Fibroblast of skin of left biceps (primary cell): ENCODE results near the gene SPATA24.
"Not testable (repeated sequence)": the region's sequence is repeated elsewhere in the genome, so short reads cannot be mapped to it uniquely, and the experiment has no call there.

Source experiments
- DNase-seq, 2 experiments: peaks; one replicate each; pipeline ENCODE4 v3.0.0-alpha.2; 2013; ENCODE audit warnings: low read depth in 2 of 2

The SPATA24 gene

DNA sequence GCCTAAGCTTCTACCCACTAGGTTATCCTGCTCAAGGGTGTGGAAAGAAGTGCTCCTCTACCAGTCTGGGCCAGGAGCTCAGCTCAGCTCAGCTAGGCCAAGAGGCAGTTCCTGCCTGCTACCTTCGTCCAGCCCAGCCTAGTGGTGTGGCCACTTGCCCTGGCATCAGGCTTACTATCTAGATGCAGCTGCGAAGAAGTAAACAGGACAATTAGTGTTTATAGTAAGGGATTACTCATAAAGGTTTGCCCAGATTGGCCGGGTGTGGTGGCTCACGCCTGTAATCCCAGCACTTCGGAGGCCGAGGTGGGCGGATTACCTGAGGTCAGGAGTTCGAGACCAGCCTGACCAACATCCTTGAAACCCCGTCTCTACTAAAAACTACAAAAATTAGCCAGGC, 12.8 kb upstream of the SPATA24 start:
- no peak for DNase-seq

DNA sequence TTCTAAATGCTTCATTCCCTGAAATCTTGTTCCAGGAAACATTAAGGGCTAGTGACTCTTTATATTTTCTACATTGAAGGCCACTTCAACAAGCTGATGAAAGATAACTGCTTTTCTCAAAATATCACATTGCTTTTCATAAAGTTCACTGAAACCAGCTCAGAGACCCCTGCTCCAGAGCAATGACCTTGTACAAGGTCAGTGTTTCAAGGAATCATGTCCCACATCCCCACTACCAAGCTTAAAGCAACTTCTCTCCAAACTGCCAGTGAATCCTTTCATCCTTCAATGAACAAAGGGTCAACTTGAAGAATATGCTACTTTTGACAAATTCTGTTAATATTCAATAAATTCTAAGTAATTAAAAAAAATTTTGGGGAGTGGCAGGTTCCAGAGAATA, 12.0 kb upstream of the SPATA24 start:
- no peak for DNase-seq

DNA sequence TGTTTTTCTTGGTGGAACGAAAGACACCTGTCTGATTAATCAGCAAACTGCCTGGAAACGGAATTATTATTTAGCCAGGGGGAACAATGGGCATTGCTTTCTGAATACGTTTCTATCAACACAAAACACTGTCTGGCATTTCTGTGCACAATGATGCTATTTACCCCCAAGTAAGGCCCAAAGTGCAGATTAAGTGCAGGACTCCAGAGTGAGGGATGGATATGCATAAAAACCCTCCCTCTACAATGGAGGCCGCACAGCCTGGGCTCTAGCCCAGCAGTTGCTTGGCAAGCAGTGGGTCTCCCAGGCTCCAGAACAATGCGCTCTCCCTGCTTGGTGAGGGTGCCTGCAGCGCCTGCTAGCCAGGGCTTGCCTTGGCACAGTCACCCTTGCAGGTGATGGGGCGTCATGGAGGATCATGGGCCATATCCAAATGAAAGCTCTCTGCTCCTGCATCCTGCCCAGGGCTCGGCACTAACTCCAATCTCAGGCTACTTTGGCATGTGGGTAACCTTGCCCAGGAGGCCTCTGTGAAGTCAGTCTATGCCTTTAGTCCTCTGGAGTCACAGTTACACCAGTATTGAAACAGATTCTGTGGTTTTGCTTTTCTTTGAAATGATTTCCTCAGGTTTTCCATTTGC, 11.5 kb upstream of the SPATA24 start:
- no peak for DNase-seq

DNA sequence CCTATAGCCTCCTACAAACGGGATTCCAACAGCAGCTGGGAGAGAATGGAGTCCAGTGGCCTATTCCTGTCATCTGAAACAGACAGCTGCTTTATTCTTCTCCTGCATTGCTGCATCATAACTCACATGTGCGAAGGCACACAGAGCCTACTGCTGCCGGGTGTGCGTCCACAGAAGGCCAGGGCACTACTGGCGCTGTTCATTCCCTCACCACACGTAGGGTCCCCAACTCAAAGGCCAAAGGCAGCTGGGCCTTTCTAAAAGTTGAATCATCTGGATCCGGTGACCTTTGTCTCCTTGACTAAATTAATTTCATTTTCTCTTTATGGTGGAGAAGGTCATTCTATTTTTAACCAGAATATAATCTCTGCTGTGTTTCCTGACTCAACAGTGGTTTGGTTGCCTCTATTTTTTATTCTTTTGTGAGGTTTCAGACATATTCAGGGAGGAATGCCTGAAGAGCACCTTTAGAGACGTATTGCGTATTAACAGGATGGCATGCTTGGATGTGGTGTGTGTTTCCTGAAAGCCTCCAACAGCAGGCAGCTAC, 10.8 kb upstream of the SPATA24 start:
- DNase-seq: no peak

DNA sequence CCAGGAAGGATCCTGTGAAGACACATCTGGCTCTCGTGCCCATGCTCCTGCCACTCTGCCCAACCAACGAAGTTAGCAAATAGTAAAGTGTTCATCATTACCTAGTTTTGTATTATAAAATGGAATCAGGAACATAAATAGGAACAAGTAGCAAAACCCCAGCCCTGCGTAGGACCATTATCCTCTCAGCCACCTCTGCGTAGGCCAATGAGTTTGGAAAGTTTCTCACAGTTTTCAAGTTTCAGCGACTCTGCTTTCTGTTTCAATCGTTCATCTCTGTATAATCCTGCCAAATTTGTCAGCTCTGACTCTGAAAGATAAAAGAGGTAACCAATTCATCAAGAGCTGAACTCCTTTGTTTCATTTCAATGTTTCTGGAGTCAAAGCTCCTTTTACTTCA, 10.1 kb upstream of the SPATA24 start:
- no peak for DNase-seq

DNA sequence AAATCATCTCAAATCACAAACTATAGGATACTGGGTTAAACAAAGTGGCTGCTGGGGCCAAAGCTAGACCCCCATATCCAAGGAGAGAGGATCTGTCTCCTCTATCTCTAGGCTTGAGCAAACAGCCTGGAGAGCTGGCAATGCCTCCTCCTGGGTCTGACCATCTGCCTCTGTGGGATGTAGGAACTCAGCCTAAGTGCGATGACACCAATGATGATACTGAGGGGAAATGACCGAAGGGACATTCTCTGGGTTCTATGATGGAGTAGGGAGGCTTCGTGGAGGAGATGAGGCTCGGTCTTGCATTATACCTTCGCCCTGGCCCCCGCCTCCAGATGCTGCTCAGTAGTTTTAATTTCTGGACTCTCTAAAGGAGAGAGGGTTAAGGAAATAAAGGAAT, 9.3 kb upstream of the SPATA24 start:
- DNase-seq: no peak

DNA sequence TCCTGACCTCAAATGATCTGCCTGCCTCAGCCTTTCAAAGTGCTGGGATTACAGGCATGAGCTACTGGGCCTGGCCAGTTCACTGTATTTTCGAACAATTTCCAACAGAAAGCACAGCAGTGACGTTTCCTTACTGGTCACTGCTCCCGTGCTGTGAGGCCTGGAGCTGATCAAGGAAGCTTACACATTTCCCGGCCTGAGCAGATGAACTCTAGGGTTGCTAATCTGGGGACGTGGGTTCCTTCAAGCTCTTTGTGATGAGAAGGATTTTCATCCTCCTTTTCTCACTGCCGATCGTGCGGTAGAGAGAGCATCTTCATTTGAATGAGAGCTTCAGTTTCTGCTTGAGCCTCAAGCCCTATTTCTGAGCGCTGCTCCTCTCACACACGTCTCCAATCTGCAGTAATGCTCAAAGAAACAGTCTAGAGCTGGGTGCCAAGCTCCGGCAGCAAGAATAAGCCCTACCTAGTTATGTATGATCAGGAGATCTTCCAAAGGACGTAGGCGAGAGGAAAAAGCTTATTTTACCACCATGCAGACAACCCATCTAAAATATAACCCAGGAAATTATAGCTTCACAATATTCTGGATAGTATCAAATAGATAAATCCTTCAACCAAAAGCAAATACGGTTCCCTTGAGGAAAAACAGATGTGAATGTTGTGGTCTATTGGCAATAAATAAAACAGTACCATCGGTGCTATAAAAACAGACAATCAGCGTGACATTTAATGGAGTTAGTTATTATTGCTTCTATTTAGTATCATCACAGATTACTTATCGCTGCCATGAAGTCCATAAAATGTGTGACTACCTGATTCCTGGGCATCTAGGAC, 7.3 kb upstream of the SPATA24 start:
- no peak for DNase-seq

DNA sequence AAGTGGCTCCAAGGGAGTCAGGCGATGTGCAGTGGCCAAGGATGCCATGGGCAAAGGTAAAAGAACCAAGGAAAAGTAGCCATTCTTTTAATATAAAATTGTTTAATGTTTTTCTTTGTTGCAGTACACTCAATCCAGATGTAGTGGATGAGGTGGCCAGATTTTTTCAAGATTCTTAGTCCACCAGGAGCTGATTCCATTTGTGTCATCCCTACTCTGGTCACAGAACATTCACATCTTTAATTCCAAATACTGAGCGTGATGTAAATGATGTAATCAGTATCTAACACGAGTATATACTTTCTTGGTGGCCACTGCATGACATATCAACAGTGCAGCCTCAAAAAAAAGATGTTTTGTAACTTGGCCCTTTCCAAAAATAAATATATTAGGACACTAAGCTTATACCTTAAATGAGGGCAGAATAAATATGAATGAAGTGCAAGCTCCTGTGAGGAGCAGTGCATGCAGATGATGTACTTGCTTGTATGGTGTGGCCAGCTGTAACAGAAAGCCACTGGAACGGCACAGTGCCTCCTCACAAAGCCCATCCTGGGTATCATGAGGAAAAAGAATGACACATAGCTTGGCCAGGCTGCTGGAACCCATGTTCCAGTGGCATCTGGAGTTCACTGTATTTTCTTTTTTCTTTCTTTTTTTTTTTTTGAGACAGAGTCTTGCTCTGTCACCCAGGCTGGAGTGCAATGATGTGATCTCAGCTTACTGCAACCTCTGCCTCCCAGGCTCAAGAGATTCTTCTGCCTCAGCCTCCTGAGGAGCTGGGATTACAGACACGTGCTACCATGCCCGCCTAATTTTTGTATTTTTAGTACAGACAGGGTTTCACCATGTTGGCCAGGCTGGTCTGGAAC, 6.5 kb upstream of the SPATA24 start:
- no peak for DNase-seq

DNA sequence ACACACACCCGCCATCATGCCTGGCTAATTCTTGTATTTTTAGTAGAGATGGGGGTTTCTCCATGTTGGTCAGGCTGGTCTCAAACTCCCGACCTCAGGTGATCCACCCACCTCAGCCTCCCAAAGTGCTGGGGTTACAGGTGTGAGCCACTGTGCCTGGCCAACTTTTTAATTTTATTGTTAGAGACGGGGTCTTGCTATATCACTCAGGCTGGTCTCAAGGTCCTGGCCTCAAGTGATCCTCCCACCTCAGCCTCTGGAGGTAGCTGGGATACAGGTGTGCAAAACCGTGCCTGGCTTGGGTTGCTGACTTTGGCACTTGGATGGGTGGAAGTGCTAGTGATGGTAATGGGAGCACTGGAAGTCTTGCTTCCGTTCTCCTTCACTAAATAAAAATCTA, 5.2 kb upstream of the SPATA24 start:
- not testable (repeated sequence) for DNase-seq

DNA sequence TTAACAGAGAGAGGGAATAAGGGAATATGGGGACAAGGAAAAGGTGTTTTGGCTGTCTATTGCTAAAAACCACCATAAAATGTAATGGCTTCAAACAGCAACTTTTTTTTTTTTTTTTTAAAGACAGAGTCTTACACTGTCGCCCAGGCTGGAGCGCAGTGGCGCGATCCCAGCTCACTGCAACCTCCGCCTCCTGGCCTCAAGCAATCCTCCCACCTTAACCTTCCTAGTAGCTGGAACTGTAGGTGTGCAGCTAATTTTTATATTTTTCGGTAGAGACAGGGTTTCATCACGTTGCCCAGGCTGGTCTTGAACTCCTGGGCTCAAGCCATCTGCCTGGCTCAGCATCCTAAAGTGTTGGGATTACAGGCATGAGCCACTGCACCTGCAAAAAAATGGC, 4.3 kb upstream of the SPATA24 start:
- DNase-seq: no peak

DNA sequence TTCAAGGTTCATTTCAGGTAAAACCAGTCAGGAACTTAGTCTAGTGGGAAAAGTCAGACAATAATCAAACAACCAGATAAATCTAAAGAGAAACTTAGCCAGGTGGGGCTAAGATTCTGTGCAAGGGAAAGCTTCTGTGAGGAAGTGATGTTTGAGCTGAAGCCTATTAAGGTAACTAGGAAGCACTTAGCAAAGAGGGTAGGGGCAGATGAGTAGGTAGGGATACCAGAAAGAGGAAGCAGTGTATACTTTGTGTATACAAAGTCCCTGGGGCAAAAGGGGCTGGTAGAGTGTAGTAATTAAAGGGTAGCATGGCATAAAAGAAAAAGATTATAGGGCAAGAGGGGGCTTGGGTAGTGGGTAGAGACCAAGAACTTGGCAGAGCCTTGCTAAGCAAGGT, 3.6 kb upstream of the SPATA24 start:
- DNase-seq: no peak

DNA sequence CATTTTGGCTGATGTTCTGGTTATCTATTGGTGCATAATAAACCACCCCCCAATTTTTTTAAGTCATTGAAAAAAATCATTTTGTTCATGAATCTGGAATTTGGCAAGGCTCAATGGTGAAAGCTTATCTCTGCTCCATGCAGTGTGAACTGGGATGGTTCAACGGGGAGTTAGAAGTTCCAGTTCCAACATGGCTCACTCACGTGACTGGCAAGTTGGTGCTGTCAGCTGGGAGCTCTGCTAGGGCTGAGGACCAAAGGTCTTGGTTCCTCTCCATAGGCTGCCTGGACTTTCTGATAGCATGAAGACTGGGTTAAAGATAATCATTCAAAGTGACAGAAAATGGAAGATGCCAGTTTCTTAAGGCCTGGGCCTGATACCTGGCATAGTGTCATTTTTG, 3.1 kb upstream of the SPATA24 start:
- no peak for DNase-seq

DNA sequence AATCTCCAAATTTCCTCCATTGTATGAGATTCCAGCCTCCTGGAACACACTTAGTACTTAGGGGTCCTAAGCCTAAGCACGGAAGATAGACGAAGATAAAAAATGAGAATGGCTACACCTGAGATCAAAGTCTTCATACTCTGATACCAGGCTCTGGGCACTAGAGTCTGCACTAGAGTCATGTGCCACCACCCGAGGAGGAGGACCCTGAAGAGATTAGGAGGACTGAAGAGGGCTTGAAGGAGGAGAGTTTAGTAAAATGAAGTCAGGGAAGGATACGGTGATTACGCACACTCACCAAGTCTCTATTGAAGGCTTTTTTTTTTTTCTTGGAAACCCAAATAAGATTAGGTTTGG, 573 bp upstream of the SPATA24 start:
- DNase-seq: no peak

DNA sequence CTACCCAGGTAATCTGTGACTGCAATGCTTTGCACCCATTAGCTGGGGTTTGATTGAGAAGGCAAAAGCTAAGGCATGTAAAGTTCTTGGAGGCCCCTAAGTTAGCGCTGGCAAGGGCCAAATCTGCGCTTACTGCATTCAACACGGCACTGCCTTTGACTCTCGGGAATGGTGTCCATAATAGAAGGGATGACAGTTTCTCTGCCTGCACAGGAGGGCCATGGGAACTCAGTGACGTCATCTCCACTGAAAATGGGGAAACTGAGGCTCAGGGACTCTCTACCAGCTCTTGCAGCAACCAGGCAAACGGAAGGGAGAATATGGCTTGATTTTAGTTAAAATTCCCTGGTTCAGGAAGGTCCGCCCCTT, 487 bp downstream of the SPATA24 start:
- no peak for DNase-seq

DNA sequence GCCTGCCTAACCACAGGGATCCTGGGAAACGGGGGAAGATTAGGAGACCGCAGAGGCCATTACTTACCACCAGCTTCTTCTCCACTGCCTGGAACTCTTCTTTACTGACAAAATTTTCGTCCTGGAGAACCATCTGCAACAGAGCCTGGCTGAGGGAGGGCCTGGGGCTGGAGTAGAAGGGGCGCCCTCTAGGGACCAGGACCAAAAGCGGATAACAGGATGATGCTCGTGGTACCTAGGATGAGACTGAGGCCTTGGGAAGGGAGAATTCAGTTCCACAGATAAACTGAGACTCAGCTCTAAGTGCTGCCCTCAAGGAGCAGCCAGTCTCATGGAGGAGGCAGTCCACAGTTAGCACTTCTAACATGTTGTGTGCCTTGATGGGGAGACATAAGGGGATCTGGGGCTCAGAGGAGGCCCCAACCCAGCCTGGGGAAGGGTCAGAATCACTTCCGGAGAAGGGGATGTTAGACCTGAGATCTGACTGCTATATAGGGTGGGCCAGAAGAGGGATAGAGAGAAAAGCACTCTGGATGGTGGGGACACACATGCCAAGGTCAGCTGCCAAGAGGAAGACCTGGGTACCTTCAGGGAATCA, 1.2 kb downstream of the SPATA24 start:
- no peak for DNase-seq

DNA sequence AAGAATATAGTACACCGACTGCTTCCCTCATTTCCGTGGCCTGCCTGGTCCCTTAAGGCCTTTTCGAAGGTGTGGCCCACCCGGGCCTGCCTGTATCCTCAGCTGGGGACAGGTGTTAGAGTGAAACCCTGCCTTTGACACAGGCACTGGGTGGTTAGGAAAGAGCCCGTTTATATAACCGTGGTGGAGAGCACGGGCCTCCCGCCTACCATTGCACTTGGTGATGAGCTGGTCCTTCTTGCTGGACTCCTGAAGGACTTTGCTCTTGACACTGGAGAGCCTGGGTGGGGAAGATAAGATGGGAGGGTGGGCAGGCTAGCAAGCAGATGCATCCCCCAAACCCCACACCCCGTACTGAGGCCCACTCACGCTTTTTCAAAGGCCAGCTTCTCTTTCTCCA, 2.3 kb downstream of the SPATA24 start:
- no peak for DNase-seq

DNA sequence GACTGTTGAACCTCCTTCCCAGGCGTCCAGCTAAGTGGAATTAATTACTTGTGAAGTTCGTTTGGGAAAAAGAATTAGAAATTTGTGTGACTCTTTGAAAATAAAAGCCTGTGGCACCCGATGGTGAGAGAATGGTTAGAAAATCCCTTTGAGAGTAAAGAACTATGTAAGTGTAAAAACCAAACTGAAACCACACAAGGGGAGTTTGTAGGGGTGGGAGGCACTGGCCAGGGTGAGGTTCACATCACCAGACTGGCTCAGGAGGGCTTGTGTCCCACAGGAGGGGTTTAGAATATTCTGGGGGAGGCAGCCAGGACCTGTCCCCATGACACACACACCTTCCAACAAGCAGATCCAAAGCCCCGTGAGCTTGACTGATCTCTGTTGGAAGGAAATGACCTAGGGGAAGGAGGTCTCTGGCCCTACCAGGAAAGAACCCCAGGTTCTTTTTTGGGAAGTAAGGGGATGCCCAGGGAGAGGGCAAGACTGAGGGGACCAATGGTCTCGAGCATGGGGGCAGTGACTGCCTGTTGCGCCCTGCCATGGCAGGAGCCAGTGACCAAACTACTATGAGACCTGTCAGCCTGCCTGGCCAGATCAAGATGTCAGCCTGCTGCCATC, 4.3 kb downstream of the SPATA24 start:
- DNase-seq: no peak

DNA sequence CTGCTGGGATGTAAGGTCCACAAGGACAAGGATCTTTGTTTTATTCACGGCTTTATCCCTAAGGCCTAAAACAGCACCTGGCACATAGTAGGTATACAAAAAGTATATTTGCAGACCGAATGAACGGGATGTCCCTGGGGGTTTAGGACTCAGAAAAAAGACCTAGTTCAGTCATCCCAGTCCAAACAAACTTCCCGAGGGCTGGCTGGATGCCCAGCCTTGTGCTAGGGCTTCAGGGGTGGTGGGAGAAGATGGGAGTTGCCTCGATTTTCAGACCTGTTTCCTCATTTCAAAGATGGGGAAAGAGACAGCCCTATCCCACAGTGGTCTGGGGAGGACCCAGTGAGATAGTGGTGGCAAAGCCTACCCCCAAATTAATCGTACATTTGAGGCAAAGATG, 6.0 kb downstream of the SPATA24 start:
- no peak for DNase-seq

DNA sequence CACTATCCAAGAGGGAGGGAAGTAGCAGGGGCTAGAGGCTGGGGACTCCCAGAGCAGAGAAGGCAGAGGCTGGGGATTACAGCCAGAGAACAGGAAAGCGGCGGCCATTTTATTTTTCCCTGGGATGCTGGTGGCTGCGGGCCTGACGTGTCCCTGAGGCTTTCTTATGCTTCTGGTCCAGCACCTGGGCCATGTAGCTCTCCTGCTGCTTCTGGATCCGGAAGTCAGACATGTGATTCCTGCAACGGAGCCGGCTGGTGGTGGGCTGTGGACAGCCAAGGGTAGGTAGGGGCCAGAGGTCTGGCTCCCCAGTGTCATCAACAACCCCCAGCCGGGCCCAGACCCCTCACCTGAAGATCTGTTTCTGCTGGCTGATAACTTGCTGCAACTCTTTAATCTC, 7.2 kb downstream of the SPATA24 start:
- no peak for DNase-seq

DNA sequence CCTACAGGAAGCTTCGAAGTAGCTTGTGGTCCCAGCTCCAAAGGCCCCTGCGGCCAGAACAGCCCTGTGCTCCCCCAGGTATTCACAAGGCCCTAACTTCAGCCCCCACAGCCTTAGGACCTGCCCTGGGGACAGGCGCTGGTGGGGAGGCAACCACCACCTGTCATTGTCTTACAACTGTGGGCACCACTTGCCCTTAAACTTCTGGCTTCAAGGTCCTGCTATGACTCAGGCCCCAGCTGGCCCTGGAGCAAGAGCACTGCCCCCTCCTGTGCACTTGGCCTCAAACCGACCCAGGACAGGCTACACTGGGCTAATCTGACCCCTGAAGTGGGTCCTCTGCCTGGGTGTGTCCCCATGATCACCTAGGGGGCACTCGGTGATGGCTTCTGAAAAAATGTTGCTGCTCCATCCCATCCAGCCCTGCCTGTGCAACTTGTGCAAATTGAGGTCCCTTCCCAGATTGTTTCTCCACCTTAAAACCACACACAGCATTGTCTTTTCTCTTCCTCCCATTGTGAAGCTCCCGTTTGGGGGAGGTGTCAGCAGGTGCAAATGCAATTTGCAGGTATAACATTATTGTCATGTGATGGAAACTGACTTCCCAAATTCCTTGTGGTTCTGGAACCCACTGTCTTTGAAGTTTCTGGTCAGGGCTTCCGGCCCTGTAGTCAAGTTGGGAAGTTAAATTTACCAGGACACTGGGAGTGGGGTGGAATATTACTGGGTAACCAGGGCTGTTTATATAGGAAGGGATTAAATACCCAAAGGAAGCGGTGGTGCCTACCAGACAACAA, 7.8 kb downstream of the SPATA24 start:
- DNase-seq: no peak
